HG02610 (cell line): ENCODE measurements around the gene SERINC4.

Experiments
- ATAC-seq: cut with Tn5 transposase; IDR thresholded peaks from one replicate; pipeline ENCODE4 v1.9.1; 2021; ENCODE audit warnings: mild to moderate bottlenecking, moderate library complexity; ENCODE audit not compliant: unreplicated experiment

The SERINC4 gene

GRCh38 chr15:43799209-43799944 is 643 bp downstream of the SERINC4 start:
- no peak for ATAC-seq

- ATAC-seq, result no peak
Measured at GRCh38 chr15:43796566-43796965, 3.5 kb downstream of the SERINC4 start.

- ATAC-seq, result no peak
Measured at GRCh38 chr15:43795997-43796396, 4.0 kb downstream of the SERINC4 start.

GRCh38 chr15:43795197-43795596 is 4.8 kb downstream of the SERINC4 start:
- no peak for ATAC-seq

GRCh38 chr15:43794269-43795037 is 5.6 kb downstream of the SERINC4 start:
- no peak for ATAC-seq

GRCh38 chr15:43793647-43794046 is 6.4 kb downstream of the SERINC4 start:
- ATAC-seq, result no peak

GRCh38 chr15:43792761-43793476 is 7.1 kb downstream of the SERINC4 start:
- ATAC-seq, result no peak

- peak; percentile 90 for ATAC-seq
Measured at GRCh38 chr15:43791993-43792760, 7.8 kb downstream of the SERINC4 start, which contains the start of gene SERF2. TSS of gene SERF2 (plus strand) at chr15:43792320. CDS start at chr15:43792377, 57 bp downstream.

- no peak for ATAC-seq
Measured at GRCh38 chr15:43789409-43789808, 10.6 kb downstream of the SERINC4 start.

- ATAC-seq, result no peak
Measured at GRCh38 chr15:43779016-43779415, 21.0 kb downstream of the SERINC4 start.

- peak; percentile 65 for ATAC-seq
Measured at GRCh38 chr15:43777267-43777914, 22.6 kb downstream of the SERINC4 start.

GRCh38 chr15:43776718-43777266 is 23.2 kb downstream of the SERINC4 start, which contains the start of gene ELL3:
TSS of gene ELL3 (minus strand) at chr15:43776966. CDS start at chr15:43776901, 65 bp downstream.
- ATAC-seq, result peak; percentile 34

GRCh38 chr15:43776101-43776717 is 23.8 kb downstream of the SERINC4 start:
- ATAC-seq, result peak; percentile 75

GRCh38 chr15:43775411-43775965 is 24.5 kb downstream of the SERINC4 start:
- no peak for ATAC-seq

GRCh38 chr15:43774062-43774461 is 26.0 kb downstream of the SERINC4 start:
- ATAC-seq, result no peak

- no peak for ATAC-seq
Measured at GRCh38 chr15:43772624-43773023, 27.4 kb downstream of the SERINC4 start.

GRCh38 chr15:43771816-43772215 is 28.2 kb downstream of the SERINC4 start:
- ATAC-seq, result no peak

- ATAC-seq, result no peak
Measured at GRCh38 chr15:43769584-43770228, 30.3 kb downstream of the SERINC4 start.
